Measurements from ENCODE around the gene ITGA8.
A peak's percentile ranks its signal among the peaks of the same experiment; 100 is the strongest.

Gene ITGA8

GRCh38 chr10:15504101-15504840, 215.5 kb downstream of the ITGA8 start:
- H3K27ac Mint-ChIP-seq = peak overlapping the region; percentile 95
- H3K4me3 Mint-ChIP-seq = no peak overlapping the region
- H3K27me3 Mint-ChIP-seq (ENCODE audit: low read depth, poor library complexity) = peaks cover 9% of the 10 kb centered on the region
- TF ChIP-seq, protein P1, sequence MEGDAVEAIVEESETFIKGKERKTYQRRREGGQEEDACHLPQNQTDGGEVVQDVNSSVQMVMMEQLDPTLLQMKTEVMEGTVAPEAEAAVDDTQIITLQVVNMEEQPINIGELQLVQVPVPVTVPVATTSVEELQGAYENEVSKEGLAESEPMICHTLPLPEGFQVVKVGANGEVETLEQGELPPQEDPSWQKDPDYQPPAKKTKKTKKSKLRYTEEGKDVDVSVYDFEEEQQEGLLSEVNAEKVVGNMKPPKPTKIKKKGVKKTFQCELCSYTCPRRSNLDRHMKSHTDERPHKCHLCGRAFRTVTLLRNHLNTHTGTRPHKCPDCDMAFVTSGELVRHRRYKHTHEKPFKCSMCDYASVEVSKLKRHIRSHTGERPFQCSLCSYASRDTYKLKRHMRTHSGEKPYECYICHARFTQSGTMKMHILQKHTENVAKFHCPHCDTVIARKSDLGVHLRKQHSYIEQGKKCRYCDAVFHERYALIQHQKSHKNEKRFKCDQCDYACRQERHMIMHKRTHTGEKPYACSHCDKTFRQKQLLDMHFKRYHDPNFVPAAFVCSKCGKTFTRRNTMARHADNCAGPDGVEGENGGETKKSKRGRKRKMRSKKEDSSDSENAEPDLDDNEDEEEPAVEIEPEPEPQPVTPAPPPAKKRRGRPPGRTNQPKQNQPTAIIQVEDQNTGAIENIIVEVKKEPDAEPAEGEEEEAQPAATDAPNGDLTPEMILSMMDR (IDR thresholded peaks at IDR 0.05) = no peak
- H3K36me3 Mint-ChIP-seq (ENCODE audit: low read depth) = peaks cover 33% of the 10 kb centered on the region
- peaks cover 31% of the 10 kb centered on the region for H3K4me1 Mint-ChIP-seq
- no peak for DNase-seq
- peaks cover 40% of the 10 kb centered on the region for H3K9me3 Mint-ChIP-seq

DNA sequence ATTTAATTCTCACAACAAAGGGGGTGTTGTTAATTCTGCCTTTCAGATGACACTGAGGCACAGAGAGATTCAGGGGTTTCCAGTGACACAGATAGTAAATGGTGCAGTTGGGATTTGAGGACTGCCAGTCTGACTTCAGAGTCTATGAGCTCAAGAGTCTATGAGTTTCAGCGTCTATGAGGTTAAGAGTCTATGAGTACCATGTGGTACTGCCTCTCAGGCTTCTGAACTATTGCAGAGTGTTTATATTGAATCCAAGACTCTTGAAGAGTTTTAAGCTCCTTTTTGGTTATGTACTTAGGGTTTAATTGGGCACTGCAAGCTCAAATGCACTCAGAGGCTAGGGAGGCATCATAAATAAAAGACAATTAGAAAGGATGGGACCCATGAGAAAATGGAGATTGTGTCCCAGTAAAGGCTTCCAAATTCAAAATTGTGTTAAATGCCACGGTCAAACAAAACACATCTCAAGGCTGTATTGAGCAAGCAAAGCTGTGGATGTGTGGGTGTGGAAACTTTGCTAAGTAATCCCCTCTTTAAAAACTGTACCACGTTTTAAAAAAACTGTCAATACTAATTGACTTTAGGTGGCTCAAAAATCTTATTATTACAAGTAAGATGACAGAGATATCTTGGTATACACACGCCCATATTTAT, 224.7 kb downstream of the ITGA8 start:
- Mint-ChIP-seq H3K27ac (no peak overlapping the region), H3K27me3 (ENCODE audit: low read depth, poor library complexity) (peaks cover 8% of the 10 kb centered on the region), H3K4me1 (peaks cover 24% of the 10 kb centered on the region), H3K9me3 (peaks cover 22% of the 10 kb centered on the region), H3K4me3 (no peak overlapping the region), H3K36me3 (ENCODE audit: low read depth) (peaks cover 10% of the 10 kb centered on the region)
- TF ChIP-seq, protein P1 (IDR thresholded peaks at IDR 0.05) = no peak
- no peak for DNase-seq

DNA sequence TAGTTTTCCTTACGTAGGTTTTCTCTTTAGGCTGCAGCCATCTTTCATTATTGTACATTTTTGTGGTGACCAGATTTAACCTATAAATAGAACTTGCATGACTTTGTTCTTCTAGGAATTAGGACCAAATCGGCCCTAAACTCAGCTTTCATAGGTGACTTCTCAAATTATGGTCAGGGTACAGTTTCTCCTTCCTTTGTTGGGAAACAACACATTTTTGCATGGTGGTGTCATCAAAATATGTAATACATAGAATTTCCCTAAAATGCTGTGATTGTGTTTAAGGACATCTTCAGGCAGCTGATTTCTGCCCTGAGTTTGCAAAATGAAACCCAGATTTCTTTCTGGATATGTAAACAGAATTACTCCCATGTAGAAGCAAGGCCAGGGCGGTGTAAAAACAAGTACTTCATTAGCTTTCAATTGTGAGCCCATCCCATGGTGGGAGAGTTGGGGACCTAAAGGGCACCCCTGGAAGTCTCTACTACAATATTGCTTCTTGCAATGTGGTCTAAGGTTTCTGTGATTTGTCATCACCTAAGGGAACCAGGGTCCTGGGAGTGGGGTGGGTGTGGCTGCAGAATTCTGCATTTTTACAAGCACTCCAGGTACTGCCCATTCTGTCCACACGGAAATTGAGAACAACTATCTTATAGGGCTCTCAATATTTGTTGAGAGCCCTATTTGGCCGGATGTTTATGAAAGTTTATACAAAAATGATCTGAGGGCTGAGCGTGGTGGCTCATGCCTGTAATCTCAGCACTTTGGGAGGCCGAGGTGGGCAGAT, 227.7 kb downstream of the ITGA8 start:
- Mint-ChIP-seq H3K4me3 (no peak overlapping the region), H3K27me3 (ENCODE audit: low read depth, poor library complexity) (peaks cover 8% of the 10 kb centered on the region), H3K27ac (peak overlapping the region; percentile 42), H3K4me1 (peaks cover 25% of the 10 kb centered on the region), H3K9me3 (peaks cover 4% of the 10 kb centered on the region), H3K36me3 (ENCODE audit: low read depth) (no peaks in the 10 kb centered on the region)
- no peak for DNase-seq
- TF ChIP-seq, protein P1 (IDR thresholded peaks at IDR 0.05) = no peak

GRCh38 chr10:15489431-15489830, 230.3 kb downstream of the ITGA8 start:
- H3K36me3 Mint-ChIP-seq (ENCODE audit: low read depth) = no peaks in the 10 kb centered on the region
- DNase-seq = no peak
- TF ChIP-seq, protein P1 (IDR thresholded peaks at IDR 0.05) = no peak
- H3K27me3 Mint-ChIP-seq (ENCODE audit: low read depth, poor library complexity) = peaks cover 8% of the 10 kb centered on the region
- H3K4me3 Mint-ChIP-seq = no peak overlapping the region
- peaks cover 40% of the 10 kb centered on the region for H3K4me1 Mint-ChIP-seq
- H3K9me3 Mint-ChIP-seq = peaks cover 4% of the 10 kb centered on the region
- no peak overlapping the region for H3K27ac Mint-ChIP-seq

DNA sequence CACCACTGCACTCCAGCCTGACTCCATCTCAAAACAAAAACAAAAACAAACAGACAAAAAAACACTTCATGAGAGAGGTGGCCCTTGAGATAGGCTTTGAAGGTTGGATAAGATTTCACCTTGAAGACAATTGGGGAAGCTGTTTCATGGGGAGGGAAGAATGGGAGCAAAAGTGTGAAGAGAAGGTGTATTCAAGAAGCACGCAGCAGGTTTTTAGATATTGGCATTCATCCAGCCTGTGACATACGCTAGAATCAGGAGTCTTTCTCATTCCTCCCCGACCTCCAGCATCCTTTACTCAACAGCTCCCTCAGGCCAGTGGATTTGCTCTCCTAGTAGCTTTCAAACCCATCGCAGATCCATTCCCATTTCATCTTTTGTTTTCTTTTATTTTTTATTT, 232.3 kb downstream of the ITGA8 start:
- H3K27ac Mint-ChIP-seq = peak overlapping the region; percentile 29
- no peak for DNase-seq
- H3K9me3 Mint-ChIP-seq = peaks cover 8% of the 10 kb centered on the region
- TF ChIP-seq, protein P1 (IDR thresholded peaks at IDR 0.05) = no peak
- H3K36me3 Mint-ChIP-seq (ENCODE audit: low read depth) = peaks cover 4% of the 10 kb centered on the region
- H3K27me3 Mint-ChIP-seq (ENCODE audit: low read depth, poor library complexity) = peaks cover 8% of the 10 kb centered on the region
- H3K4me3 Mint-ChIP-seq = no peak overlapping the region
- peaks cover 58% of the 10 kb centered on the region for H3K4me1 Mint-ChIP-seq
